Measurements from ENCODE around the gene SNAPC3. TPM values are rescaled to one million over a fixed set of nuclear protein-coding genes. Genes with fewer than 3 reads are reported as not detected.

Gene SNAPC3
- total RNA-seq, 1 experiment from 2014 or later, result 28.0 TPM

- peak overlapping the region; percentile 12 to 91 (median 38); a peak in 5 of 7 replicates for H3K27ac Mint-ChIP-seq
- Histone ChIP-seq H3K27ac (ENCODE audit: insufficient read length, low read depth, low read length) (no peak overlapping the region), H3K4me2 (ENCODE audit: insufficient read depth, insufficient read length, low read length) (no peak overlapping the region), H3K79me2 (ENCODE audit: insufficient read depth, low read length) (no peaks in the 10 kb centered on the region), H4K5ac (ENCODE audit: insufficient read length, low read depth, low read length) (no peak overlapping the region), H3K23me2 (ENCODE audit: insufficient read length, low read depth, low read length, poor library complexity, severe bottlenecking) (no peaks in the 10 kb centered on the region), H3T11ph (ENCODE audit: low read length) (no peak overlapping the region), H3K56ac (ENCODE audit: insufficient read length, low read depth, low read length) (no peak overlapping the region), H3K23ac (ENCODE audit: insufficient read length, low read depth, low read length) (no peak overlapping the region), H2AFZ (ENCODE audit: low read length) (no peak overlapping the region), H4K8ac (replicated peaks; ENCODE audit: insufficient read length, low read depth, low read length) (no peak overlapping the region), H2BK20ac (ENCODE audit: low read depth, low read length, poor library complexity, severe bottlenecking) (no peak overlapping the region), H3K79me1 (ENCODE audit: insufficient read depth, low read depth, low read length, poor library complexity, severe bottlenecking) (peaks cover 4% of the 10 kb centered on the region), H2BK120ac (ENCODE audit: low read depth, low read length, poor library complexity, severe bottlenecking) (no peak overlapping the region), H4K20me1 (ENCODE audit: control insufficient read depth, insufficient read depth, insufficient read length) (no peaks in the 10 kb centered on the region), H3K14ac (ENCODE audit: insufficient read depth, low read length) (no peak overlapping the region), H3K9me3 (ENCODE audit: control insufficient read depth, low read depth, low read length) (no peaks in the 10 kb centered on the region), H3K18ac (ENCODE audit: insufficient read length, low read depth, low read length) (no peak overlapping the region), H3K27me3 (ENCODE audit: insufficient read depth, low read length) (no peaks in the 10 kb centered on the region), H3K9ac (ENCODE audit: extremely low read depth, insufficient read length, low read length) (no peak overlapping the region), H2BK12ac (ENCODE audit: insufficient read length, low read depth, low read length) (no peak overlapping the region), H2AK5ac (ENCODE audit: insufficient read length, low read length) (no peak overlapping the region), H4K91ac (ENCODE audit: insufficient read length, low read depth, low read length) (no peak overlapping the region), H2BK5ac (ENCODE audit: insufficient read length, low read length) (no peak overlapping the region), H3K4me1 (ENCODE audit: insufficient read depth, low read length) (no peaks in the 10 kb centered on the region), H2BK15ac (ENCODE audit: low read depth, low read length) (no peak overlapping the region), H3K4ac (ENCODE audit: low read depth, low read length) (no peak overlapping the region)
- no CpG with 5 or more reads among the region's 5 CpGs for WGBS (ENCODE audit: extremely low coverage, insufficient read length, low lambda C conversion rate)
- no peak for TF ChIP-seq CTCF (conservative IDR thresholded peaks at IDR 0.05)
- H3K9me3 Mint-ChIP-seq, result no peaks in the 10 kb centered on the region; a peak in 1 of 5 replicates
- peaks cover 6 to 15% of the 10 kb centered on the region in 2 experiments for H3K4me1 Mint-ChIP-seq
- peaks cover 38 to 67% (median 58%) of the 10 kb centered on the region in 3 experiments for H3K36me3 Mint-ChIP-seq (ENCODE audit: insufficient read depth in 1 of 3, low read depth in 3 of 3)
- DNase-seq, result no peak
- H3K27me3 Mint-ChIP-seq (ENCODE audit: low read depth), result no peaks in the 10 kb centered on the region
- H3K4me3 Mint-ChIP-seq, result no peak overlapping the region
Observed at GRCh38 chr9:15430920-15431844, 8.5 kb downstream of the SNAPC3 start.

Measured in H9 (cell line).